RWPE2 (cell line): ENCODE data around the gene LAMA3.

Experiments
- ATAC-seq: fragments of 200-7000 bp; cut with Tn5 transposase; 3 replicates; pipeline ENCODE4 v1.9.1; 2021; ENCODE audit warnings: low read depth
- DNase-seq: peaks from one replicate; pipeline ENCODE4 v3.0.0-alpha.2; 2020; ENCODE audit warnings: low spot score
- H3K27ac ChIP-seq: fragments of 450-650 bp; 2 replicates; pipeline ENCODE4 v1.5.1; 2017; ENCODE audit warnings: mild to moderate bottlenecking; ENCODE audit not compliant: poor library complexity, severe bottlenecking
- H3K27me3 ChIP-seq: fragments of 250-450 bp; sonication (Bioruptor Pico); 2 replicates; pipeline ENCODE4 v1.5.1; 2021; ENCODE audit warnings: mild to moderate bottlenecking, moderate library complexity; ENCODE audit not compliant: insufficient read depth, poor library complexity, severe bottlenecking
- H3K36me3 ChIP-seq: fragments of 250-450 bp; sonication (Bioruptor Pico); 2 replicates; pipeline ENCODE4 v1.5.1; 2020; ENCODE audit warnings: low read depth, mild to moderate bottlenecking, moderate library complexity
- H3K4me1 ChIP-seq: fragments of 250-450 bp; sonication (Bioruptor Pico); 2 replicates; pipeline ENCODE4 v1.5.1; 2021; ENCODE audit warnings: mild to moderate bottlenecking, moderate library complexity; ENCODE audit not compliant: insufficient read depth, poor library complexity, severe bottlenecking
- H3K4me3 ChIP-seq: fragments of 250-450 bp; sonication (Bioruptor Pico); 2 replicates; pipeline ENCODE4 v1.5.1; 2021; ENCODE audit warnings: mild to moderate bottlenecking, moderate library complexity; ENCODE audit not compliant: severe bottlenecking
- H3K9me3 ChIP-seq: fragments of 250-450 bp; sonication (Bioruptor Pico); 2 replicates; pipeline ENCODE4 v1.5.1; 2021; ENCODE audit warnings: mild to moderate bottlenecking, moderate library complexity; ENCODE audit not compliant: severe bottlenecking
- CTCF ChIP-seq: fragments of 450-650 bp; IDR thresholded peaks from one replicate; pipeline ENCODE4 v1.5.1; 2017; ENCODE audit warnings: mild to moderate bottlenecking, moderate library complexity; ENCODE audit not compliant: poor library complexity, severe bottlenecking

LAMA3 gene

GRCh38 chr18:23879966-23880565 lies 190.8 kb downstream of the LAMA3 start:
- peak overlapping the region; percentile 96 for H3K27ac ChIP-seq
- H3K4me1 ChIP-seq = peaks cover 63% of the 10 kb centered on the region
- H3K27me3 ChIP-seq = no peaks in the 10 kb centered on the region
- ATAC-seq = no peak
- no peak overlapping the region for H3K4me3 ChIP-seq
- H3K36me3 ChIP-seq = peaks cover 98% of the 10 kb centered on the region
- no peak for TF ChIP-seq CTCF
- DNase-seq = no peak
- no peaks in the 10 kb centered on the region for H3K9me3 ChIP-seq

DNA sequence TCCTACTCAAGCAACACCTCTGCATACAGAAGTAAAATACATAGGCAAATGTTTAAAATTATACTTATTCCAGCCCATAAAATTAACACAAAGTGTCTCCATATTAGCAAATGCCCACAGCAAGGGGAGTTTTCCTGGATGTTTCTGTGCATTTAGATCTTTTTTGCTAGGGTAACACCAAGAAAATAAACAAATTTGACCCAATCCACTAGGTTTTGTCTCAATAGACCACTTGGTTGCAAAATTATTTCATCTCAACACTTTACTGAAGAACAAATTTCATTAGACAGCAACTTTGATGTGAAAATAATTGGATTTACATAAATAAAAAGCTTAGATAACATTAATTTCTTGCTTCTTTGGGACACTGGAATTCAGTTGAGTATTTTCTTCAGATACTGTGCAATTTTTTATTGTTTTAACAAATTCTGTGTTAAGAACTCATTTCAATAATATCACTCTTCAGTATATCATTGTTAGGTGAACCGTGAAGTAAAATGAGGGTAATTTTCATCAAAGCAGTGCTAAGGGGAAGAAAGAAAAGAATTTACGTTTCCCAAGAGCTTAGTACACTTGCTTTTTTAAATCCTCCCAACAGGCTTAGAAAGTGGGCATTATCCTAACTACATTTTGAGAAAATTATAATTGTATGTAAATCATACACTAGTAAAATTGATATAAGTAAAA lies 191.8 kb downstream of the LAMA3 start:
- peaks cover 97% of the 10 kb centered on the region for H3K36me3 ChIP-seq
- no peak for TF ChIP-seq CTCF
- peaks cover 63% of the 10 kb centered on the region for H3K4me1 ChIP-seq
- no peaks in the 10 kb centered on the region for H3K27me3 ChIP-seq
- no peak for DNase-seq
- H3K4me3 ChIP-seq = no peak overlapping the region
- no peak for ATAC-seq
- peak overlapping the region; percentile 96 for H3K27ac ChIP-seq
- H3K9me3 ChIP-seq = no peaks in the 10 kb centered on the region

- H3K36me3 ChIP-seq = peaks cover 97% of the 10 kb centered on the region
- TF ChIP-seq CTCF = no peak
- no peak overlapping the region for H3K4me3 ChIP-seq
- peak overlapping the region; percentile 96 for H3K27ac ChIP-seq
- no peak for DNase-seq
- no peaks in the 10 kb centered on the region for H3K9me3 ChIP-seq
- H3K27me3 ChIP-seq = no peaks in the 10 kb centered on the region
- H3K4me1 ChIP-seq = peaks cover 58% of the 10 kb centered on the region
- ATAC-seq = no peak; the same call in 1 of the 3 replicates
These were observed 192.5 kb downstream of the LAMA3 start for GRCh38 chr18:23881778-23882177.

DNA sequence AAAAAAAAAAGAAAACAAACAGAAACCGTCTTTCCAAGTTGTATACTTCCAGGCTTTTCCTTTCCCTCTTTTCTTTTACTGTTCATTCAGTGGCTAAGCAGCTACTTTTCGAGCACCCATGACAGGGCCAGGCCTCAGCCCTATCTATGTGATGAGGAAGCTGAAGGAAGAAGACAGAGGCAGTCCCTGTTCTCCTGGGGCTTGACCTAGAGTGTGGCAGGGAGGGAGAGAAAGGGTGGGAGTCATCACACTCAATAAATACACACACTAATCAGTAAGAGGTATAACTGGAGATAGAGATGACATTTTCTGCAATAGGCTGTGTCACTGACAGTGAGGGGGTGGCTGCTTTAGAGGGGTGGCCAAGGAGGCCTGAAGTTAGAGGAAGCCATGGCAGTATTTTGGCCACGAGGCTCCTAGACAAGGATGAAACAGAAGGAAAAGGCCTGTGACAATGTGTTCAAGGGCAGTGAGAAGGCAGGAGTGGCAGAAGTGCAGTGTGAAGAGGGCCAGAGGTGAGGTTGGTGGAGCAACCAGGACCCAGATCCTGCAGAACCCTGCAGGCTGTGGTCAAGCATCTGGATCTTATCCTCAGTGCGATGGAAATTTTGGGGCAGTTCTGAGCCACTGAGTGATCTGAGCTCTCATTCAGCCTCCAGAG lies 193.5 kb downstream of the LAMA3 start:
- Histone ChIP-seq H3K9me3 (no peaks in the 10 kb centered on the region), H3K27me3 (no peaks in the 10 kb centered on the region), H3K36me3 (peaks cover 97% of the 10 kb centered on the region), H3K27ac (peak overlapping the region; percentile 96), H3K4me1 (peaks cover 51% of the 10 kb centered on the region), H3K4me3 (no peak overlapping the region)
- DNase-seq (no peak), ATAC-seq (peak; percentile 2; the same call in 2 of the 3 replicates)
- no peak for TF ChIP-seq CTCF
